ENCODE results near the gene HS6ST1.

HS6ST1 gene

GRCh38 chr2:128300151-128301020, 18.3 kb downstream of the HS6ST1 start:
- no peak for TF ChIP-seq CTCF (conservative IDR thresholded peaks at IDR 0.05; ENCODE audit: low read length)
- H3K4me3 ChIP-seq (ENCODE audit: low read length), result no peak overlapping the region
- peak; percentile 47 for DNase-seq (ENCODE audit: low read depth)

- no peak overlapping the region for H3K4me3 ChIP-seq (ENCODE audit: low read length)
- TF ChIP-seq CTCF (conservative IDR thresholded peaks at IDR 0.05; ENCODE audit: low read length), result no peak
- DNase-seq (ENCODE audit: low read depth), result no peak
These were observed 19.0 kb downstream of the HS6ST1 start for GRCh38 chr2:128299628-128300027.

DNA sequence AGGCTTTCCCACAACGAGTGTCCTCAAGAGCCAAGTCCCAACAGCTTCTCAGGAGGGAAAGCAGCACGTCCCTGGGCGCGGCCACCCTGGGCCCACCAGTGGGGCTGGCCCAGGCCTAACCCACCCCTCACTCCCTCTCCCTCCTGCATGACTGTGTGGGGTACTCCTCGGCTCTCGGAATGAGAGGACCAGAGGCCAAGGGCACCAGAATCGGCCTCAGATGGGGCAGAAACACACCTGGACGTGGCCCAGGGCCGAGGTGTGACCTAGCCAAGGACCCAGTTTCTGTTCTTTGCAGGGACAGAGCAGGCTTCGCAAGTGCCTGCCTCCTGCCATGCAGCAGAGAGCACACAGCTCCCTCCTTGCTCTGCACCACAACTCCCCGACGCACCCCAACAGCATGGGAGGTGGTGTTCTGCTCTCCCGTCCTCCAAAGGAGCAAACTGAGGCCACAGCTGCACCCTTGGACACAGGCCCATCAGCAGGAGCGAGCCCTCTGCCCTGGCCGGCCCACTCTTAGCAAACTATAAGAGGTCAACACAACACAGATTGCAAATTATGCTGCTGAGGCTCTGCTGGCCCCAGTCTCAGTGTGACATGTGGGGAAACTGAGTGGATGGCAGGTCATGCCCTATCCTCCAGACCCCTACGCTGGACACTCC, 19.7 kb downstream of the HS6ST1 start:
- TF ChIP-seq CTCF (conservative IDR thresholded peaks at IDR 0.05; ENCODE audit: low read length), result no peak
- DNase-seq (ENCODE audit: low read depth), result no peak
- no peak overlapping the region for H3K4me3 ChIP-seq (ENCODE audit: low read length)

GRCh38 chr2:128298286-128298685, 20.4 kb downstream of the HS6ST1 start:
- TF ChIP-seq CTCF (conservative IDR thresholded peaks at IDR 0.05; ENCODE audit: low read length), result no peak
- no peak overlapping the region for H3K4me3 ChIP-seq (ENCODE audit: low read length)
- DNase-seq (ENCODE audit: low read depth), result no peak

- no peak overlapping the region for H3K4me3 ChIP-seq (ENCODE audit: low read length)
- DNase-seq (ENCODE audit: low read depth), result no peak
- no peak for TF ChIP-seq CTCF (conservative IDR thresholded peaks at IDR 0.05; ENCODE audit: low read length)
These were observed 24.7 kb downstream of the HS6ST1 start for GRCh38 chr2:128293870-128294455.

- H3K4me3 ChIP-seq (ENCODE audit: low read length), result no peak overlapping the region
- TF ChIP-seq CTCF (conservative IDR thresholded peaks at IDR 0.05; ENCODE audit: low read length), result no peak
- no peak for DNase-seq (ENCODE audit: low read depth)
These were observed 25.3 kb downstream of the HS6ST1 start for GRCh38 chr2:128293426-128293755.
